Osteocyte (in vitro differentiated cells): Measurements from ENCODE around the gene FAM170B. TPM values are rescaled to one million over a fixed set of nuclear protein-coding genes. Genes with fewer than 3 reads are reported as not detected.

Experiments used
- DNase-seq: peaks from one replicate; pipeline ENCODE4 v3.0.0; 2021; ENCODE audit warnings: mixed read lengths; ENCODE audit not compliant: unreplicated experiment; ENCODE audit errors: extremely low spot score
- H3K27ac Mint-ChIP-seq: one replicate; pipeline ENCODE4 v1.8.0; 2021; ENCODE audit warnings: mild to moderate bottlenecking, mixed read lengths; ENCODE audit not compliant: unreplicated experiment
- H3K27me3 Mint-ChIP-seq: one replicate; pipeline ENCODE4 v1.8.0; 2021; ENCODE audit warnings: mixed read lengths; ENCODE audit not compliant: unreplicated experiment
- H3K36me3 Mint-ChIP-seq: one replicate; pipeline ENCODE4 v1.8.0; 2021; ENCODE audit warnings: mixed read lengths; ENCODE audit not compliant: unreplicated experiment
- H3K4me1 Mint-ChIP-seq: one replicate; pipeline ENCODE4 v1.8.0; 2021; ENCODE audit warnings: mixed read lengths; ENCODE audit not compliant: unreplicated experiment
- H3K4me3 Mint-ChIP-seq: one replicate; pipeline ENCODE4 v1.8.0; 2021; ENCODE audit warnings: mild to moderate bottlenecking, moderate library complexity, mixed read lengths; ENCODE audit not compliant: unreplicated experiment
- H3K9me3 Mint-ChIP-seq: one replicate; pipeline ENCODE4 v1.8.0; 2021; ENCODE audit warnings: mixed read lengths; ENCODE audit not compliant: unreplicated experiment
- total RNA-seq: library from RNA; stranded (reverse); gene quantifications from 2 replicates; pipeline ENCODE4 v1.2.1, GENCODE V29; 2021
- TF ChIP-seq, protein P1 (sequence below): fragments of 200-600 bp; sonication (generic); IDR thresholded peaks from 2 replicates; pipeline ENCODE4 v1.5.0; 2021; ENCODE audit warnings: antibody characterized with exemption, mild to moderate bottlenecking, moderate library complexity

Gene FAM170B
- total RNA-seq, 1 donor from 2014 or later, result not detected

DNA sequence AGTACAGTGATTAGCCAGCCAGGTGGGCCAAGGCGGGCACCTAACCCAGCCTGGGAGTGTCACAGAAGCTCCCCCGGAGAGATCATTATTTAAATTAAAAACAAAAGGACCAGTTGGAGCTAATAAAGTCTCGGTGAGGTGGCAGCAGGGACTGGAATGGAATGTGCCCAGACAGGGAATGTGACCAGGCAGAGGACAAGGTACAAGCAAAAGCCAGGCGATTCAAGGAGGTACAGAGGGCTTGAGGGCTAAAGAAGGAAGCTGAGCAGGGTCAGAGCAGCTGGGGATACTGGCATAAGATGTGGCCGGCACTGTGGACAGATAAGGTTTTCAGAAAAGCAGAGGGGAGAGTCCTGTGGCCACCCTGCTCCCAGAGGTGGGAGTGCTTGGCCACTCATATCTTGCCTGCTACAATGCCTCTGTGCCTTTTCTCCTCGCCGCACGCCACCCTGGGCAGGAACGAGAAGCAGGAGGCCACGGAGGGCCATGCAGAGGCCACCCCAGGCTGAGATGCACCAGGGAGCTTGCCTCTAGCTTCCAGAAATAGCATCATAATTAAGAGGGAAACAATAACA is 41.2 kb upstream of the FAM170B start:
- Mint-ChIP-seq H3K4me1 (peaks cover 5% of the 10 kb centered on the region), H3K9me3 (no peaks in the 10 kb centered on the region), H3K27me3 (no peaks in the 10 kb centered on the region), H3K36me3 (no peaks in the 10 kb centered on the region), H3K27ac (no peak overlapping the region), H3K4me3 (no peak overlapping the region)
- DNase-seq, result no peak
- TF ChIP-seq, protein P1, sequence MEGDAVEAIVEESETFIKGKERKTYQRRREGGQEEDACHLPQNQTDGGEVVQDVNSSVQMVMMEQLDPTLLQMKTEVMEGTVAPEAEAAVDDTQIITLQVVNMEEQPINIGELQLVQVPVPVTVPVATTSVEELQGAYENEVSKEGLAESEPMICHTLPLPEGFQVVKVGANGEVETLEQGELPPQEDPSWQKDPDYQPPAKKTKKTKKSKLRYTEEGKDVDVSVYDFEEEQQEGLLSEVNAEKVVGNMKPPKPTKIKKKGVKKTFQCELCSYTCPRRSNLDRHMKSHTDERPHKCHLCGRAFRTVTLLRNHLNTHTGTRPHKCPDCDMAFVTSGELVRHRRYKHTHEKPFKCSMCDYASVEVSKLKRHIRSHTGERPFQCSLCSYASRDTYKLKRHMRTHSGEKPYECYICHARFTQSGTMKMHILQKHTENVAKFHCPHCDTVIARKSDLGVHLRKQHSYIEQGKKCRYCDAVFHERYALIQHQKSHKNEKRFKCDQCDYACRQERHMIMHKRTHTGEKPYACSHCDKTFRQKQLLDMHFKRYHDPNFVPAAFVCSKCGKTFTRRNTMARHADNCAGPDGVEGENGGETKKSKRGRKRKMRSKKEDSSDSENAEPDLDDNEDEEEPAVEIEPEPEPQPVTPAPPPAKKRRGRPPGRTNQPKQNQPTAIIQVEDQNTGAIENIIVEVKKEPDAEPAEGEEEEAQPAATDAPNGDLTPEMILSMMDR, result no peak

DNA sequence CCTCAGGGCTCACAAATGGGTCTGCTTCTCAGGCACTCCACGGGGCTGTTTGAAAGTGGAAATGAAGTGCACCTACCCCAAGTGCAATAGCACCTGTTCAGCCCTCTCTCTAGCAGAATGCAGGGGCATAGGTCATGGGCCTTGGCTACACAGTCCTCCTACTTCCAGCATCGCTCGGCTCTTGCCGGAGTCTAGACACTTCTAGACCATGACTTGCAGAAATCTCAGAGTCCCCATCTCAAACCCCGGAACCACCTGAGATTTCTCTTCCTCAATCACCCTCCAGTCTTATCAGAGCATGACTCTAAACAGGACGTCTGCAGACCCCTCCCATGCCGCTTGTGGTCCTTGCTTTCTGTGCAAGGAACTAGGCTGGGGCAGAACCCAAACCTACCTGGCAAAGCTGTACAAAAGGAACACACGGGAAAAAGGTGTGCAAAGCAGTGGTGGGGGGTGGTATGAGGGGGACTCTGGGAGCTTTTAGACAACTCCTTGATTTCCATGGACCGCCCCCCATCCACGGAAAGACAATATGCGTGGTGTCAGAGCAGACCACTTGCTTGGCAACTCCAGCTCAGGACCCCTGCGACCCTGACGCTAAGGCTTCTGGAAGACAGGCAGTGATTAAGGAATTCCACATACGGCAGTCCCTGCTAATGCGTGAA is 40.6 kb upstream of the FAM170B start:
- Mint-ChIP-seq H3K4me3 (no peak overlapping the region), H3K27ac (no peak overlapping the region), H3K27me3 (no peaks in the 10 kb centered on the region), H3K9me3 (no peaks in the 10 kb centered on the region), H3K4me1 (peaks cover 5% of the 10 kb centered on the region), H3K36me3 (no peaks in the 10 kb centered on the region)
- DNase-seq, result no peak
- TF ChIP-seq, protein P1, result no peak

DNA sequence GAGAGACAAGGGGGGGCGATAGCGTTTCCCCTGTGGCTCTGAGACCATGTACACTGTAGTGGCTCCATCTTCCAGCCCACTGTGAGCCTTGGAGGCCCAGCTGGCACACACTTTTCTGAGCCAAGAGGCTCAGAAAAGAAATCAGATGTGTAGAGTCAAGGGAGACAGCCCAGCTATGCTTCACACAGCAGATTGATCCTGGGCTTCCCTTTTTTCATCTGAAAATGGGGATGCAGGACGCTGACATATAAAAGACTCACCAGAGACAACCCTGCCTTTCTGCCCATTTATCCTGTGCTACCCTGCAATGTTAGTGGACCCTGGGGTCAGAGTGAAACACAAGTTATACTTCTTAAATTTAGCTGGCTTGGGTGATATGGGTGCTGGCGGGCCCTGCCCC is 40.0 kb upstream of the FAM170B start:
- Mint-ChIP-seq H3K4me3 (no peak overlapping the region), H3K36me3 (no peaks in the 10 kb centered on the region), H3K9me3 (no peaks in the 10 kb centered on the region), H3K4me1 (peaks cover 5% of the 10 kb centered on the region), H3K27ac (no peak overlapping the region), H3K27me3 (no peaks in the 10 kb centered on the region)
- TF ChIP-seq, protein P1, result no peak
- no peak for DNase-seq

DNA sequence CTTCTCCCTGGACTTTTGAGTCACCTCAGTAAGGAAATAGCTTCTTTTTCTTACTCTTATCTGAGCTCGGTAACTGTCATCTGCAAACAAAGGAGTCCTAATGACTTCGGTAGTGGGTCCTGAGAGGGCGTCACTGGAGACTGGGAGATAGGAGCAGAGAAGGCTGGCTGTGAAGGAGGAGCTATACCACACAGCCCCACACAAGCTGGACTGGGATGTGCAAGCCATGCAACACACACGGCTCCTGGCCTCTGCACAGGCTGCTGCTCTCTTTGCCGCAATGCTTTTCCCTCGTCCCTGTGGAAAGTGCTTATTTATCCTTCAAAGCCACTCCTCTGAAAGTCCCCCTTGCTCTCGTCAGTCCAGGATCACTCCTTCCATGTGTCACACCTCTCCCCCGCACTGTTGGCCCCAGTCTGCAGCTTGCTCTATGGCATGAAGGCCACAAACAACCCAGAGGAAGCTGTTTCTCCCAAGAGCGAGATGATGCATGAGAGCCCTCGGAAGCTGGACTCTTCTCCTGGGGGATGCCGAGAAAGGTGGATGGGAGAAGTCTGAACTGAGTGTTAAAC is 39.5 kb upstream of the FAM170B start:
- Mint-ChIP-seq H3K36me3 (no peaks in the 10 kb centered on the region), H3K4me1 (peaks cover 5% of the 10 kb centered on the region), H3K4me3 (no peak overlapping the region), H3K9me3 (no peaks in the 10 kb centered on the region), H3K27ac (no peak overlapping the region), H3K27me3 (no peaks in the 10 kb centered on the region)
- TF ChIP-seq, protein P1, result no peak
- DNase-seq, result no peak

DNA sequence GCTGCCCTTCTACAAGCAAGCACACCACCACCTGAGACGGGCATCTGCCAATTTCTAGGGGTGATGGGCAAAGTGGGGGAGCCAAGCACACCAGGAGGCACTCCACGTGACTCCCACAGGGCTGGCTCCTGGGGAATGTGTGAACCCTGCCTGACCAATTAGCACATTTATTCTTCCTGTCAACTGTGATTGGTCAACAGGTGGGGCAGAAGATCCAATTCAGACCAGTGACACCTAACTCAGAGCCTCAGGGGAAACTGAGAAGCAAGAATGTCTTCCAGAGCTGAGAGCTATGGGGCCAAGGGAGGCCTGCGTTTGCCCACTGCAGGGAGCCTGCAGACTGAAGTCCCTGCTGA is 38.9 kb upstream of the FAM170B start:
- DNase-seq, result no peak
- no peak overlapping the region for H3K4me3 Mint-ChIP-seq
- no peak overlapping the region for H3K27ac Mint-ChIP-seq
- TF ChIP-seq, protein P1, result no peak
- H3K27me3 Mint-ChIP-seq, result no peaks in the 10 kb centered on the region
- H3K36me3 Mint-ChIP-seq, result no peaks in the 10 kb centered on the region
- H3K4me1 Mint-ChIP-seq, result peaks cover 5% of the 10 kb centered on the region
- H3K9me3 Mint-ChIP-seq, result no peaks in the 10 kb centered on the region
